H9 (cell line): Measurements from ENCODE around the gene TMEM178B. TPM values are rescaled to one million over a fixed set of nuclear protein-coding genes. Genes with fewer than 3 reads are reported as not detected.

ENCODE experiments used
- DNase-seq: peaks from one replicate; pipeline ENCODE4 v3.0.0-alpha.2; 2017
- H2AFZ ChIP-seq: one replicate; pipeline ENCODE4 v1.6.1; 2013; ENCODE audit warnings: mild to moderate bottlenecking, low read length, control low read depth, moderate library complexity
- H2AK5ac ChIP-seq: 2 replicates; pipeline ENCODE4 v1.6.1; 2013; ENCODE audit warnings: low read length, control low read depth, mixed read lengths; ENCODE audit not compliant: insufficient read length
- H2BK120ac ChIP-seq: one replicate; pipeline ENCODE4 v1.6.1; 2013; ENCODE audit warnings: low read depth, mild to moderate bottlenecking, low read length, control low read depth, inconsistent platforms; ENCODE audit not compliant: poor library complexity, severe bottlenecking
- H2BK12ac ChIP-seq: 2 replicates; pipeline ENCODE4 v1.6.1; 2013; ENCODE audit warnings: low read length, control low read depth, mixed read lengths, low read depth; ENCODE audit not compliant: insufficient read length
- H2BK15ac ChIP-seq: 2 replicates; pipeline ENCODE4 v1.6.1; 2013; ENCODE audit warnings: low read depth, low read length, control low read depth
- H2BK20ac ChIP-seq: one replicate; pipeline ENCODE4 v1.6.1; 2013; ENCODE audit warnings: low read depth, mild to moderate bottlenecking, low read length, control low read depth, inconsistent platforms; ENCODE audit not compliant: poor library complexity, severe bottlenecking
- H2BK5ac ChIP-seq: 2 replicates; pipeline ENCODE4 v1.6.1; 2013; ENCODE audit warnings: low read length, control low read depth, mixed read lengths; ENCODE audit not compliant: insufficient read length
- H3K14ac ChIP-seq: 2 replicates; pipeline ENCODE4 v1.6.1; 2013; ENCODE audit warnings: low read length, control low read depth; ENCODE audit not compliant: insufficient read depth
- H3K18ac ChIP-seq: 2 replicates; pipeline ENCODE4 v1.6.1; 2013; ENCODE audit warnings: low read depth, mild to moderate bottlenecking, mixed read lengths, low read length, control low read depth; ENCODE audit not compliant: insufficient read length
- H3K23ac ChIP-seq: 2 replicates; pipeline ENCODE4 v1.6.1; 2013; ENCODE audit warnings: low read length, control low read depth, mixed read lengths, low read depth; ENCODE audit not compliant: insufficient read length
- H3K23me2 ChIP-seq: 2 replicates; pipeline ENCODE4 v1.6.1; 2013; ENCODE audit warnings: low read depth, mild to moderate bottlenecking, mixed read lengths, low read length, control low read depth; ENCODE audit not compliant: insufficient read length, poor library complexity, severe bottlenecking
- H3K27ac ChIP-seq: 2 replicates; pipeline ENCODE4 v1.5.1; 2013; ENCODE audit warnings: low read length, control low read depth, mixed read lengths, low read depth; ENCODE audit not compliant: insufficient read length
- H3K27me3 ChIP-seq: 2 replicates; pipeline ENCODE4 v1.6.1; 2013; ENCODE audit warnings: low read length, control low read depth, inconsistent platforms; ENCODE audit not compliant: insufficient read depth
- H3K4ac ChIP-seq: 2 replicates; pipeline ENCODE4 v1.6.1; 2013; ENCODE audit warnings: low read depth, mild to moderate bottlenecking, control low read depth, inconsistent platforms, low read length, moderate library complexity
- H3K4me1 ChIP-seq: 2 replicates; pipeline ENCODE4 v1.6.1; 2013; ENCODE audit warnings: low read length, control low read depth, inconsistent platforms; ENCODE audit not compliant: insufficient read depth
- H3K4me2 ChIP-seq: 2 replicates; pipeline ENCODE4 v1.6.1; 2013; ENCODE audit warnings: low read length, control low read depth, mixed read lengths; ENCODE audit not compliant: insufficient read length, insufficient read depth
- H3K56ac ChIP-seq: 2 replicates; pipeline ENCODE4 v1.6.1; 2013; ENCODE audit warnings: low read depth, mild to moderate bottlenecking, mixed read lengths, low read length, control low read depth; ENCODE audit not compliant: insufficient read length
- H3K79me1 ChIP-seq: 2 replicates; pipeline ENCODE4 v1.6.1; 2013; ENCODE audit warnings: low read depth, mild to moderate bottlenecking, moderate library complexity, low read length, control low read depth, inconsistent platforms; ENCODE audit not compliant: insufficient read depth, poor library complexity, severe bottlenecking
- H3K79me2 ChIP-seq: 2 replicates; pipeline ENCODE4 v1.6.1; 2013; ENCODE audit warnings: low read length, control low read depth, inconsistent platforms; ENCODE audit not compliant: insufficient read depth
- H3K9ac ChIP-seq: 2 replicates; pipeline ENCODE4 v1.6.1; 2013; ENCODE audit warnings: low read length, control low read depth, mixed read lengths; ENCODE audit not compliant: insufficient read length; ENCODE audit errors: extremely low read depth
- H3K9me3 ChIP-seq: one replicate; pipeline ENCODE4 v1.6.1; 2013; ENCODE audit warnings: low read depth, low read length, inconsistent platforms; ENCODE audit not compliant: control insufficient read depth
- H3T11ph ChIP-seq: one replicate; pipeline ENCODE4 v1.6.1; 2013; ENCODE audit warnings: mild to moderate bottlenecking, low read length, control low read depth, inconsistent platforms
- H4K20me1 ChIP-seq: one replicate; pipeline ENCODE4 v1.6.1; 2013; ENCODE audit not compliant: control insufficient read depth, insufficient read length, insufficient read depth
- H4K5ac ChIP-seq: 2 replicates; pipeline ENCODE4 v1.6.1; 2013; ENCODE audit warnings: low read depth, mild to moderate bottlenecking, mixed read lengths, low read length, control low read depth; ENCODE audit not compliant: insufficient read length
- H4K8ac ChIP-seq: replicated peaks from 2 replicates; pipeline ENCODE4 v1.6.1; 2013; ENCODE audit warnings: low read length, control low read depth, mixed read lengths, low read depth; ENCODE audit not compliant: insufficient read length
- H4K91ac ChIP-seq: 2 replicates; pipeline ENCODE4 v1.6.1; 2013; ENCODE audit warnings: low read depth, mild to moderate bottlenecking, moderate library complexity, mixed read lengths, low read length, control low read depth; ENCODE audit not compliant: insufficient read length
- H3K27ac Mint-ChIP-seq, 3 experiments: 2 replicates in 2 of 3; 3 replicates in 1 of 3; pipeline ENCODE4 v1.8.0; 2020 to 2021; ENCODE audit warnings: mixed read lengths in 3 of 3, mild to moderate bottlenecking in 1 of 3, moderate library complexity in 1 of 3
- H3K27me3 Mint-ChIP-seq: 2 replicates; pipeline ENCODE4 v1.8.0; 2021; ENCODE audit warnings: low read depth, mild to moderate bottlenecking, moderate library complexity, mixed read lengths
- H3K36me3 Mint-ChIP-seq, 3 experiments: 2 replicates in 2 of 3; 3 replicates in 1 of 3; pipeline ENCODE4 v1.8.0; 2020 to 2021; ENCODE audit warnings: low read depth in 3 of 3, mixed read lengths in 3 of 3; ENCODE audit not compliant: insufficient read depth in 1 of 3
- H3K4me1 Mint-ChIP-seq, 2 experiments: 2 replicates each; pipeline ENCODE4 v1.8.0; 2020; ENCODE audit warnings: mixed read lengths in 2 of 2
- H3K4me3 Mint-ChIP-seq, 2 experiments: 2 replicates in 1 of 2; 3 replicates in 1 of 2; pipeline ENCODE4 v1.8.0; 2020 to 2021; ENCODE audit warnings: mild to moderate bottlenecking in 2 of 2, mixed read lengths in 2 of 2, moderate library complexity in 1 of 2
- H3K9me3 Mint-ChIP-seq, 2 experiments: 2 replicates in 1 of 2; 3 replicates in 1 of 2; pipeline ENCODE4 v1.8.0; 2020; ENCODE audit warnings: mild to moderate bottlenecking in 2 of 2, mixed read lengths in 2 of 2, moderate library complexity in 1 of 2
- CTCF ChIP-seq: fragments of 200-600 bp; sonication (generic); conservative IDR thresholded peaks from 3 replicates; pipeline ENCODE4 v1.8.0; 2021; ENCODE audit warnings: antibody characterized with exemption, mild to moderate bottlenecking
- WGBS: extraction: QIAGEN DNeasy Blood & Tissue Kit; methylation state at CpG from one replicate; pipeline ENCODE4 v1.1.7; 2013; ENCODE audit warnings: missing lambda C conversion rate, low lambda C conversion rate, mixed read lengths; ENCODE audit not compliant: insufficient read length; ENCODE audit errors: extremely low coverage; 5-methylcytosine and 5-hydroxymethylcytosine counted together
- total RNA-seq: library from RNA; stranded (reverse); gene quantifications from 2 replicates; pipeline ENCODE4 v1.2.1, GENCODE V29; 2021

The TMEM178B gene
- total RNA-seq, 1 experiment from 2014 or later: 11.3 TPM

GRCh38 chr7:141202535-141202934, 128.7 kb downstream of the TMEM178B start:
- no peak overlapping the region for H3K4me2 ChIP-seq
- no peak for TF ChIP-seq CTCF
- H3K27ac ChIP-seq: no peak overlapping the region
- H3K9me3 Mint-ChIP-seq: no peaks in the 10 kb centered on the region
- no peaks in the 10 kb centered on the region for H3K23me2 ChIP-seq
- WGBS: no CpG with 5 or more reads among the region's 4 CpGs
- H4K91ac ChIP-seq: no peak overlapping the region
- H4K20me1 ChIP-seq: no peaks in the 10 kb centered on the region
- H3K4me1 Mint-ChIP-seq: peaks cover 17 to 35% of the 10 kb centered on the region in 2 experiments
- no peak overlapping the region for H3K14ac ChIP-seq
- no peak overlapping the region for H3K27ac Mint-ChIP-seq
- no peak overlapping the region for H3T11ph ChIP-seq
- no peak overlapping the region for H2BK15ac ChIP-seq
- no peak overlapping the region for H2BK12ac ChIP-seq
- H2AK5ac ChIP-seq: no peak overlapping the region
- no peak overlapping the region for H2BK20ac ChIP-seq
- no peaks in the 10 kb centered on the region for H3K79me2 ChIP-seq
- H3K18ac ChIP-seq: no peak overlapping the region
- no peaks in the 10 kb centered on the region for H3K79me1 ChIP-seq
- no peak overlapping the region for H4K5ac ChIP-seq
- peaks cover 4% of the 10 kb centered on the region; the same call in 1 of the 2 replicates for H3K4me1 ChIP-seq
- no peaks in the 10 kb centered on the region for H3K36me3 Mint-ChIP-seq
- no peak overlapping the region for H2BK120ac ChIP-seq
- H3K27me3 Mint-ChIP-seq: no peaks in the 10 kb centered on the region
- H2BK5ac ChIP-seq: no peak overlapping the region
- no peak overlapping the region for H4K8ac ChIP-seq
- no peaks in the 10 kb centered on the region for H3K27me3 ChIP-seq
- no peak overlapping the region for H3K4ac ChIP-seq
- H3K23ac ChIP-seq: no peak overlapping the region
- no peaks in the 10 kb centered on the region for H3K9me3 ChIP-seq
- no peak for DNase-seq
- H2AFZ ChIP-seq: no peak overlapping the region
- H3K56ac ChIP-seq: no peak overlapping the region
- no peak overlapping the region for H3K4me3 Mint-ChIP-seq
- H3K9ac ChIP-seq: no peak overlapping the region
